H54 (cell line): ENCODE results near the gene RAB11FIP4.

Experiments
- DNase-seq: peaks from one replicate; pipeline ENCODE4 v3.0.0; 2011; ENCODE audit warnings: low spot score, mixed read lengths; ENCODE audit not compliant: insufficient read length
- FAIRE-seq: peaks from 3 replicates; lab custom pipeline; 2011; peaks lifted over from hg19 to GRCh38; lab: Jason Lieb, UNC
- POLR2A ChIP-seq: IDR thresholded peaks from 2 replicates; pipeline ENCODE4 v1.6.1; 2011; ENCODE audit warnings: low read depth, mild to moderate bottlenecking, low read length

RAB11FIP4 gene

GRCh38 chr17:31497431-31497830, 106.0 kb downstream of the RAB11FIP4 start:
- no peak for FAIRE-seq
- no peak for TF ChIP-seq POLR2A
- no peak for DNase-seq

GRCh38 chr17:31497994-31498826, 106.7 kb downstream of the RAB11FIP4 start:
- TF ChIP-seq POLR2A = no peak
- no peak for DNase-seq
- FAIRE-seq = no peak

- no peak for FAIRE-seq
- DNase-seq = peak; percentile 30
- TF ChIP-seq POLR2A = no peak
Measured at GRCh38 chr17:31499771-31500554, 108.5 kb downstream of the RAB11FIP4 start.

GRCh38 chr17:31506517-31506916, 115.0 kb downstream of the RAB11FIP4 start:
- DNase-seq (no peak), FAIRE-seq (no peak)
- no peak for TF ChIP-seq POLR2A

- FAIRE-seq (no peak), DNase-seq (no peak)
- TF ChIP-seq POLR2A = no peak
Measured at GRCh38 chr17:31508288-31509094, 117.0 kb downstream of the RAB11FIP4 start.

- no peak for DNase-seq
- no peak for FAIRE-seq
- no peak for TF ChIP-seq POLR2A
Measured at GRCh38 chr17:31509095-31509804, 117.8 kb downstream of the RAB11FIP4 start.

- FAIRE-seq (no peak), DNase-seq (no peak)
- no peak for TF ChIP-seq POLR2A
Measured at GRCh38 chr17:31509805-31510177, 118.3 kb downstream of the RAB11FIP4 start.

- no peak for FAIRE-seq
- no peak for TF ChIP-seq POLR2A
Measured at GRCh38 chr17:31510308-31511194, 119.1 kb downstream of the RAB11FIP4 start.

GRCh38 chr17:31511195-31511578, 119.7 kb downstream of the RAB11FIP4 start:
- DNase-seq (no peak), FAIRE-seq (no peak)
- no peak for TF ChIP-seq POLR2A

More at GRCh38 chr17:31510308-31511194, 119.1 kb downstream of the RAB11FIP4 start:
- no peak for DNase-seq

- no peak for DNase-seq
- no peak for FAIRE-seq
- no peak for TF ChIP-seq POLR2A
Measured at GRCh38 chr17:31511580-31511979, 120.1 kb downstream of the RAB11FIP4 start.

- no peak for TF ChIP-seq POLR2A
- no peak for FAIRE-seq
- DNase-seq = no peak
Measured at GRCh38 chr17:31512104-31512740, 120.7 kb downstream of the RAB11FIP4 start.

- FAIRE-seq (no peak), DNase-seq (no peak)
- no peak for TF ChIP-seq POLR2A
Measured at GRCh38 chr17:31512796-31513195, 121.3 kb downstream of the RAB11FIP4 start.
